ENCODE data around the gene PPM1J.

Gene PPM1J

DNA sequence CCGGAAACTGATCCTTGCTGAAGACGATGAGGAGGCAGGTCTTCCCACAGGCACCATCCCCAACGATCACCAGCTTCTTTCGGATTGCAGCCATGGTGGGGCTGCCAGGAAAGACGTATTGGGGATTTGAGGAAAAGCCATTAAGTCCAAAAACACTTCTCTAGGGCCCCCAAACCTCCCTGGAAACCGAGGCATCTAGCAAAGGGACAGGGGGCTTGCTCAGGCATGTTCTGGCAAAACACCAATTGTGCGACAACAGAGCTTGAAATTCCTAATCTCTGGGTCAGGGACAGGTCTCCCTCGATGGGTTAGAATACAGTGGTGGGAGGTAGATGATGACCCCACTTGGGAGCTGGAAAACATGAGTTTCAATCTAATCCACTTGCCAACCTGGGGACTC lies 11.4 kb downstream of the PPM1J start:
- DNase-seq = no peak

DNA sequence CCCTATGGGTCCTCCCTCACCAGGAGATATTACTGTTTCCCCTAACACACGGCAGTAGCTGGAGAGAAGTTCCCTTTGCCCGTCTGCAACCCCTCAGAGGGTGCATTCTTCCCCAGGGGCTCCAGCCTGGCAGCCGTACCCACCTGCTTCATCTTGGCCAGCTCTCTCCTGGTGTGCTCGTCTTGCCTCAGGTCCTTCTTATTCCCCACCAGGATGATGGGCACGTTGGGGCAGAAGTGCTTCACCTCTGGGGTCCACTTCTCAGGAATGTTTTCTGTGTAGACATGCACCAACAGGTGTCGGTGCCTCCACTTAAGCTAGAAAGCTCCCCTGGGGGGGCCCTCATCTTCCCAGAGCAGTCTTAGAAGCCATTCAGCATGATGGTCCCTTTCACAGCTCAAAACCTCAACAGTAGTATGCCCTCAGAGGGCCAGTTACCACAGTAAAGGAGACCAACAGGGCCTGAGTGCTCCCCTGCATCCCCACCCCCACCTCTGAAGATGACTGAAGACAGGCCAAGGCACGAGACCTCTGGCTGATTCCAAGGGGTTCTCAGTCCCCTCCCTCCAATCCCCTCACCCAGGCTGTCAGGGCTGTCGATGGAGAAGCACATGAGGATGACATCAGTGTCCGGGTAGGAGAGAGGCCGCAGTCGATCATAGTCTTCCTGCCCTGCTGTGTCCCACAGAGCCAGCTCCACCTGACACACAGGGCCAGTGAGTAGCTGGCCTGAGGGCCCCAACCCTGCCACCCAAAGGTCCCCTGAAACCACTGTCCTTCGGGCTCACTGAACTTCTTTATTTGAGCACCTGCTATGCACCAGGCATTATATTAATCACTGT lies 12.5 kb downstream of the PPM1J start:
- DNase-seq = no peak

DNA sequence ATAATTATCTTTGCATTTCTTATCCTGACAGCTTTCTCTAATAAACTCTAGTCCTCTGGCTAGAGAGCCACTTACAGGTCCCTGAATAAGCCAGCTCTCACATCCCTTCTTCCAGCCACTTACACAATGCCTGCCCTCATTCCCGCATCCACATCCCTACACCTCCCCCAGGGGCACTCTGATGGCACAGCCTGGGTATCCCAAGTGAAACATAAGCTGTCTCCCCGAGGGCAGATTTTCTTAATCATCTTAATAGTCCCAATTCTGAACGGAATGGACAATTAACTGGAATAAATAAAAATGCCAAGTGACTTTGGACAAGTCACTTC lies 13.1 kb downstream of the PPM1J start:
- DNase-seq = no peak

DNA sequence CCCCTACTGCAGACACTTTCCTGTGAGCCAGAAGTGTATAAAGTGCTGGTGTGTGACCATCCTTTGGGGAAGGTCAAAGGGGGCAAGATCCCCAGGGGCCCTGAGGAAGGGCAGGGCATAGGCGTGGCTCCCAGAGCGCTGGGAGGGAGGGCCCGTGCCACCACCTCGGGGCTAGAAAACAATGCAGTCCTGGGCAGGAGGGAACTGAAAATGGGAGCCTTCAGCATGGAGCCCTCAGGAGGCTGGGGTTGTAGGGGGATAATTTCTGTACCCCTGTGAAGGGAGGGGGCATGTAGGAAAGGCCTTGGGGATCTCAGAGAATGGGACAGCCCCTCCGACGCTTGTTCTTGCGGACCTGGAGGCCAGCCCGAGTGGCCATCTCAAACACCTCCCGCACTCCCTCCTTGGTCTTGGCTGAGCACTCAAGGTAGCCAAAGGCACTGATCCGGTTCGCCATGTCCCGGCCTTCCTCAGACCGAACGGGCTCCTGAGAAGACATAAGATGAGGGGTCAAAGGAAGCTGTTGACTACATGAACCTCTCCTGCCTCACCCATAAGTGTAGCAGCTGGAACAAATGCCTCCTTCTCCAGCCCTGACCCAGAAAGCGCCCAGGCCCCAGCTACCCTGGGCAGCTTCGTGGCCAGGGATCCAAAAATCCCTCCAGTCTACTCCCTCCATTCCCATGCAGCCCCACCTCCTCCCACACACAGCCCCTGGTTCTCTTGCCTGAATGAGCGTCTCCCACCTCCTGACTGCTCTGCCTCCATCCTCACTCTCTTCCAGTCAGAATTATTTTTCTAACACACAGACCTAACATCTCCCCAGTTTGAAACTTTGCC lies 13.7 kb downstream of the PPM1J start:
- no peak for DNase-seq

DNA sequence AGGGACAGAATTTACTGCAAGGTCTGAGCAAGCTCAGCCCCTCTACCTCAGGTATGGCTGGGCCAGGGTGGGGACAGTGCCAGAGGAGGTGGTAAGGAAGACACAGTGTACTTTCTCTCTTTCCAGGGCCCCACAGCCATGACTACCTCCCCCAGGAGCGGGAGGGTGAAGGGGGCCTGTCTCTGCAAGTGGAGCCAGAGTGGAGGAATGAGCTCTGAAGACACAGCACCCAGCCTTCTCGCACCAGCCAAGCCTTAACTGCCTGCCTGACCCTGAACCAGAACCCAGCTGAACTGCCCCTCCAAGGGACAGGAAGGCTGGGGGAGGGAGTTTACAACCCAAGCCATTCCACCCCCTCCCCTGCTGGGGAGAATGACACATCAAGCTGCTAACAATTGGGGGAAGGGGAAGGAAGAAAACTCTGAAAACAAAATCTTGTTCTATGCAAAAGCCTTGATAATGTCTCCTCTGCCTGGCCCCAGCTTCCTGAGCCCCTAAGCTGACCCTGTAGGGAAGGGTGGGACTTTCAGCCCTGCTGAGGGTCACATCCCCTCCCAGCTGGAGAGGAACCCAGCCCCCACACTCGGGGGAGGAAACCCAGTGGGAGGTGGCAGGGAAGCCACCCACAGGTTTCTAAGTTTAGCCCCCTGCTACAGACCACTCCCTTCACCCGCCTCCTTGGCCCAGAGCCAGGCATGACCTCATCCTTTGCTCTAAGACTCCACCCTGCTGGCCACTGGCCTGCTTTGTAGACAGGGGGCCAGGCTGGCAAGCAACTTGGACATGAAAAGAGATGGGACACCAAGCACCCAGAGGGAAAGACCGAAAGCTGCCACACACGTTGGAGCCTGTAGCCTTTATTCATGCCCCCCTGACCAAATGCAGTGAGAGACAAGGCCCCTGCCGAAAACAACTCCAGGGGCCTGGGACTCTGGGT lies 14.6 kb downstream of the PPM1J start:
- DNase-seq = no peak

DNA sequence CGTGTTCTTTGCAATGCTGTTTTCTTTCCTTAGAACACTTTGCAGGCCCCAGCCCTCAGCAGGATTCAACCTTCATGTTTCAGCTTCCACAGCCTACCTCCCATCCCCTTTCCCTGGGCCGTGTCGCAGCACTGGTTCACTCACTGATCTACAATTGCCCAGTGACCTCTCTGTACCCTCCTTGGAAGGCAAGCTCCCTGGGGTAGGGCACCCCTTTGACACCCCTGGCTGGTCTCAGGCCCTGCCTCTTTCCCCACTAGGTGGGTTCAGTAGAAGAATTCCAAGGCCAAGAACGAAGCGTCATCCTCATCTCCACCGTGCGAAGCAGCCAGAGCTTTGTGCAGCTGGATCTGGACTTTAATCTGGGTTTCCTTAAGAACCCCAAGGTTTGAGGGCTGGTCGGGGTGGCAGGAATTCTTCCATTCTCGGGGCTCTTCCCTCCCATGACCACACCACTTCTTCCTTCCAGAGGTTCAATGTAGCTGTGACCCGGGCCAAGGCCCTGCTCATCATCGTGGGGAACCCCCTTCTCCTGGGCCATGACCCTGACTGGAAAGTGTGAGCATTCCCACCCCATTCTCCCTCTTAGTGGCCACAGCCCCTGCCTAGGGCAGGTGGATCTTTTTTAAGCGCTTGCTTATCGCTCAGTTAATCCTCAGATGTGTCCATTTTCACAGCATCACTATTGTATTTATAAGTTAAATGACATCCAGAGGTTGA lies 15.5 kb downstream of the PPM1J start:
- DNase-seq = no peak

DNA sequence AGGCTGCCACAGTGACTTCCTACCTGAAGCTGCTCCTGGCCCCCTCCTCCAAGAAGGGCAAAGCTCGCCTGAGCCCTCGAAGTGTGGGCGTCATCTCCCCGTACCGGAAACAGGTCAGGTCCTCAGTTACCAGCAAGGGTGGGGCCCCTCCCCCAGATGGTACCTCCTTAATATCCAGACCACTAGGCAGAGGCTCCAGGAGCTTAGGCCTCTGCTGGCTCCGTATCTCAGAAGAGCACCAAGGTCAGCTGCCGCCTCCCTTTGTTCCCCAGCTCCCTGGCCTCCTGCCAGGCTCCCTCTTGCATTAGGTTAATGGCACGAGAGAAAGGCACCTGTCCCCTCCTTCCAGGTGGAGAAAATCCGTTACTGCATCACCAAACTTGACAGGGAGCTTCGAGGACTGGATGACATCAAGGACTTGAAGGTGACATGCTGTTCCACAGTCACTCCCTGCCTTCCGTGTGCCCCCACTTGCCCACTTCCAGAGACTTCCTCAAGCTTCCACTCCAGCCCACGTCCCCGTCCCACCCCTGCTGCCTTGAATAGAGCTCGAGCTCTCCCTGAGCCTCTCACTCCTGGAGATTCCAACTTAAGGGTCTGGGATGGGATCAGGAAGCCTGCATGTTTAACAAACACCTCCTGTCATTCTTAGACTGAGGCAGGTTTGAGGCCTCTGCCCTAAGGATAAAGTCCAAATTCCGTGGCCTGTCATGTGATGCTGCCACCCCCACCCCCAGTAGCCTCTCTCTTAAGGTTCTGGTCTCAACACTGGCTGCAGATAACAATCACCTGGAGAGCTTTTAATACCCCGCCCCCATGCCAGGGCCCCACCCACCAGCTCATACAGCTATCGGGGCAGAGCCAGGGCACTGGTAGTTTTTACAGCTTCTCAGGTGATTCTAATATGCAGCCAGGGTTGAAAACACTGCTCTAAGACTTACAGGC lies 16.5 kb downstream of the PPM1J start:
- DNase-seq = no peak

DNA sequence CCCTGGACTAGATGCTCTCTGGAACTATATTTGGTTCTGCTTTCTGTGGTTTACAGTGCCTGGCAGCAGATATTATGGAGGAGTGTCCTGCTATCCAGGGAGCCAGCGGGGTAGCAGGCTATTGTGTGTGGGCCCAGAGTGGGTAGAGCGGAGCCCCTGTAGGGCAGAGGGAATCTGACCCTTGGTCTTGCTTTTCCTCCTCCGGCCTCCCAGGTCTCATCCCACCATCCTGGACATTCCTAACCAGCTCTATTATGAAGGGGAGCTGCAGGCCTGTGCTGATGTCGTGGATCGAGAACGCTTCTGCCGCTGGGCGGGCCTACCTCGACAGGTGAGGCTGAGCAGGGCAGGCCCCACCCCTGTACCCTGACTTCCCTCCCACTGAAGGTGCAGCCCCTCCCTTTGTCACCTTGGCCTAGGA lies 17.3 kb downstream of the PPM1J start:
- DNase-seq = no peak

DNA sequence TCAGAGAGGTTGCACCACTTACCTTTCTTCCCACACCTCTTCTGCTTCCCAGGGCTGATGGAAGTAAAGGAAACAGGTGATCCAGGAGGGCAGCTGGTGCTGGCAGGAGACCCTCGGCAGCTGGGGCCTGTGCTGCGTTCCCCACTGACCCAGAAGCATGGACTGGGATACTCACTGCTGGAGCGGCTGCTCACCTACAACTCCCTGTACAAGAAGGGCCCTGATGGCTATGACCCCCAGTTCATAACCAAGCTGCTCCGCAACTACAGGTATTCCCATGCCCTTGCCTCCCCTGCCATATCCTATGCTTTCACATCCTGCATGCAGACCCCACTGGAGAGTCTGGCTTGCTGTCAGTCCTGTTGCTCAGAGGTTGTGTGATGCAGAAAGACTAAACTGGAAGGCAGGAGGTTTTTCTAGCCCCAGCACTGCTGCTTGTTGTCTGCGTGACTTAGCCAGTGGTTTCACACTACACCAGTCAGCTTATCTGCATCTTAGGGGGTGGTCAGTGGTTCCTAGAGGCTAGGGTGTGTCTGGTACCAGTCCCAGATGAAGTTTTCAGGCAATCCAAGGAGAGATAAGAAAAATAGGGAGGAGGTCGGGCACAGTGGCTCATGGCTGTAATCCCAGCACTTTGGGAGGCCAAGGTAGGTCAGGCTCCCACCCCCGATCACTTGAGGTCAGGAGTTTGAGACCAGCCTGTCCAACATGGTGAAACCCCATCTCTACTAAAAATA lies 18.4 kb downstream of the PPM1J start:
- DNase-seq = no peak

DNA sequence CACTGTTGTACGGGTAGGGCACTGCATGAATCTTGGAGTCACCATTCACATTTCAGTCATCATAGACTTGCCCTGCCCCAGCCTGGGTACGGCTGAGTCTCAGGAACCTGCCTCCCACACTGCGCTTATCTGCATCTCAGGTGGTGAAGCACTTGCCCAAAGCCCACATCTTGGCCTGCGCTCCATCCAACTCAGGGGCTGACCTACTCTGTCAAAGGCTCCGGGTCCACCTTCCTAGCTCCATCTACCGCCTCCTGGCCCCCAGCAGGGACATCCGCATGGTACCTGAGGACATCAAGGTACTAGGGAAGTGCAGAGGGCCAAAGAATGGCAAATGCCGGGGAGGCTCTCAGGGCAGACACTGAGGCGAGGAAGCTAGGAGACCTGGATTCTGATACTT lies 19.9 kb downstream of the PPM1J start:
- DNase-seq = no peak

DNA sequence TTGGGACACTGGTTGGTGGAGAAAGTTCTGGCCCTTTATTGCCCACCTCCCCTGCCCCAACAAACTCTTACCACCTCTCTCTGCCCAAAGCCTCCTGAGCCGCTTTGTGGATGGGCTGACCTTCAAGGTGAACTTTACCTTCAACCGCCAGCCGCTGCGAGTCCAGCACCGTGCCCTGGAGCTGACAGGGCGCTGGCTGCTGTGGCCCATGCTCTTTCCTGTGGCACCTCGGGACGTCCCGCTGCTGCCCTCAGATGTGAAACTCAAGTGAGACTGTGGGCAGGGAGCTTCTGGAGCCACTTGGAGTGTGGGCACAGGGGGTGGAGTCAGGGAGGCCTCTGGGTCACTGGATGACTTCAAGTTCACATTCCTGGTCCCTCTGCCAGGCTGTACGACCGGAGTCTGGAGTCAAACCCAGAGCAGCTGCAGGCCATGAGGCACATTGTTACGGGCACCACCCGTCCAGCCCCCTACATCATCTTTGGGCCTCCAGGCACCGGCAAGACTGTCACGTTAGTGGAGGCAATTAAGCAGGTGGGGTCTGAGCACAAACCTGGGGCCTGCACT lies 20.7 kb downstream of the PPM1J start:
- DNase-seq = no peak

DNA sequence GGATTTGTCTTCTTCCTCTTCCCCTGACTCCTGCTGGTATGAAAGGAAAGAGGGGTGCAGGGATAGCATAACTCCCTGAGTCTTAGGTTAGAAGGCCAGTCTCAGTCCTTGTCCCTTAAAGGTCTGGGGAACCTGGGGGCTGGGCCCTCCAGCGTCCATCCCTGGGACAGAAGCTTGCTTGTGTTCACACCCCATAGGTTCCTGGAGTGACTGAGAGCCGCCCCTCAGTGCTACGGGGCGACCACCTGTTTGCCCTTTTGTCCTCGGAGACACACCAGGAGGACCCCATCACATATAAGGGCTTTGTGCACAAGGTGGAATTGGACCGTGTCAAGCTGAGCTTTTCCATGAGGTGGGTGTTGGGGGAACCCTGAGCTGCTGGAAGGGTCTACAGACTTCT lies 21.3 kb downstream of the PPM1J start:
- no peak for DNase-seq

DNA sequence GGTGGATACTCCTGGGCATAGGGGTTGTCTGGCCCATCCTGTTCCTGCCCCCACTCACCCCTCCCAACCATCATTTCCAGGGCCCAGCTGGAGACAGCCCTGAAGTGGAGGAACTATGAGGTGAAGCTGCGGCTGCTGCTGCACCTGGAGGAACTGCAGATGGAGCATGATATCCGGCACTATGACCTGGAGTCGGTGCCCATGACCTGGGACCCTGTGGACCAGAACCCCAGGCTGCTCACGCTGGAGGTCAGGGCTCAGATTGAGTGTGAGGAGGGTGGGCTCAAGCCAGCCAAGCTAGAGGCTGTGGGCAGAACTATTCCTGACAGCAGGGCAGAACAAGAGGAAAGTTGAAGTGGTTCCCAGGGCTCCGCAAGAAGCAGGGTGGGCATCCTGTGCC lies 22.5 kb downstream of the PPM1J start:
- DNase-seq = no peak

DNA sequence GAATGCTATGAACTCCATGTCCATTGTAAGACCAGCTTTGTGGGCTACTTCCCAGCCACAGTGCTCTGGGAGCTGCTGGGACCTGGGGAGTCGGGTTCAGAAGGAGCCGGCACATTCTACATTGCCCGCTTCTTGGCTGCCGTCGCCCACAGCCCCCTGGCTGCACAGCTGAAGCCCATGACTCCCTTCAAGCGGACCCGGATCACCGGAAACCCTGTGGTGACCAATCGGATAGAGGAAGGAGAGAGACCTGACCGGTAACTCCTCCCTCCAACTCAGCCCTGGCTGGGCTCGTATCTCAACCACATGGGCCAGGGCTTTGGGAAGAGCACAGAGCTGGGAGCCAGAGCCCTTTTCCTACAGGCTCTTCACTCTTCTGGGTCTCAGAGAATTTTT lies 25.3 kb downstream of the PPM1J start:
- DNase-seq = no peak

DNA sequence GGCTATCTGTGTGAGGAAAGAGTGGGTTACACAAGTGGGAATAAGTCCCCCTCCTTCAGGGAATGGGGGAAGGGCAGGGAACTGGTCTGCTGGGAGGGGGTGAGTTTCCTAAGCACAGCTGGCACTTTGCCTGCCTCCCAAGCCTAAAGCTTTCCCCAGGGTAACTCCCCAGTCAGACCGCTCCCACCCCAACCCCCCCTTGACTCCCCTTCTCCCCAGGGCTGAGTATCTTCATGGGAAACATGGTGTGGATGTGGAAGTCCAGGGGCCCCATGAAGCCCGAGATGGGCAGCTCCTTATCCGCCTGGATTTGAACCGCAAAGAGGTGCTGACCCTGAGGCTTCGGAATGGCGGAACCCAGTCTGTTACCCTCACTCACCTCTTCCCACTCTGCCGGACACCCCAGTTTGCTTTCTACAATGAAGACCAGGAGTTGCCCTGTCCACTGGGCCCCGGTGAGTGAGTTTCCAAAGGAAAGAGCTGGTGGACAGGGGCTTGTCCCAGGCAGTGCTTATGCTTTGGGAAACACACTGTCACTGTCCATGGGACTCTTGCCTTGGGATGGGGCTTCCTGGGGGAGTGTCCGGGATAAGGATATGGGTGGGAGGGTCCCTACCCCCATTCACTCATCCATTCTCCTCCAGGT lies 25.8 kb downstream of the PPM1J start:
- DNase-seq = no peak

DNA sequence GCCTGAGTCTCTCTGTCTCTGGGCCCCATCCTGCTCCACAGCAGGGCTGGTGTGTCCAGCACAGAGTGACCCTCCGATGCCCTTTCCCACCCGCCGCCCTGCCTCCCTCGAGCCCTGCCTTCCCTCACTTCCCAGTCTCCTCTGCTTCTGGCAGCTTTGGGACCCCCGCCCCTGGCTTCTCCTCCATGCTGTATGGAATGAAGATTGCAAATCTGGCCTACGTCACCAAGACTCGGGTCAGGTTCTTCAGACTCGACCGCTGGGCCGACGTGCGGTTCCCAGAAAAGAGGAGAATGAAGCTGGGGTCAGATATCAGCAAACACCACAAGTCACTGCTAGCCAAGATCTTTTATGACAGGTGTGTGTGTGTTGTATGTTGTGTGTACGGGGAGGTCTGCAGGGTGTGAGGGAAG lies 26.3 kb downstream of the PPM1J start:
- no peak for DNase-seq

DNA sequence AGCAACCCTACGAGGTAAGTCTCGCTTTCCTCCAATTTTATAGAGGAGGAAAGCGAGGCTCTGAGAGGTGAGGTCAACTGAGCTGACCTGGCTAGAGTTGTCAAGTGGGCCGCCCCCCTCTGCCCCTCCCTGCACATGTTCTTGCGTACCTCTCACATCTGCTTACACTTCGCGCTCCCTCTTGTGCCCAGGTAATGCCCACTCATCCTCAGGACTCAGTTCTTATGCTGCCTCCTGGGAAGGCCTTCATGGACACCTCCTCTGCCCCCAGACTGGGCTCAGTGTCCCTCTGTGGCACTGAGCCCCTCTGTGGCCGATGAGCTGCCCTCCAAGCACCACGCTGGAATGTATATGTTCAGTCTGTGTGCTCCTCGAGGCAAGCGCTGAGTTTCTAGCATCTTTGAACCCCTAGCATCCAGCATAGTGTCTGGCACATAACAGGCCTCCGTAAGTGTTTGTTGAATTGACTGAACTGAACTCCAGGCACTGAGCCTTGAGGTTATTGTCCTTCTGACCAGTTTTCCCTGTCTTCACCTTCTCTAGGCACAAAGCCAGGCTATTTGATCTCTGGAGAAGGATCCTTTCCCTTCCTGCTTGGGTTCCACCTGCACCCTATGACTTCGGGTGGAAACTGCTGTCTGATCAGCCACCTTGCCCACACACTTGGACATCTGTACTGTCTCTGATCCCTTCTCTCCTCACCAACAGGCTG lies 27.2 kb downstream of the PPM1J start:
- no peak for DNase-seq

DNA sequence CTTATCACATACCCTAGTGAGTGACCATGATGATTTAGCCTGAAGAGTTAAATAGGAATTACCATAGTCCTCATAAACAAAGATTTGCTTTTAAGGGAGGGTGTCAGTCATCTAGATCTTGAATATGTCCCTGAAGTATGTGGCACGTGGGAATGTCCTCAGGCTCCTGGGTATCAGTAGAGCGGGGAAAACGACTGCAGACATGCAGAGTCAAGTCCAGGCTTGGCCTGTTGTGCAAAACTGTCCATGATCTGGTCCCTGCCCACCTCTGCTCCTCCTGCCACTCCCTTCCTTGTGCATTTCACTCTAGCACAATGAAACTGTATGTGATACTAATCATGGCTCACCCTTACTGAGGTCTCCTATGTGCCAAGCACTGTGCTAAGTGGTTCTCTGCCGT lies 27.8 kb downstream of the PPM1J start:
- DNase-seq = no peak

DNA sequence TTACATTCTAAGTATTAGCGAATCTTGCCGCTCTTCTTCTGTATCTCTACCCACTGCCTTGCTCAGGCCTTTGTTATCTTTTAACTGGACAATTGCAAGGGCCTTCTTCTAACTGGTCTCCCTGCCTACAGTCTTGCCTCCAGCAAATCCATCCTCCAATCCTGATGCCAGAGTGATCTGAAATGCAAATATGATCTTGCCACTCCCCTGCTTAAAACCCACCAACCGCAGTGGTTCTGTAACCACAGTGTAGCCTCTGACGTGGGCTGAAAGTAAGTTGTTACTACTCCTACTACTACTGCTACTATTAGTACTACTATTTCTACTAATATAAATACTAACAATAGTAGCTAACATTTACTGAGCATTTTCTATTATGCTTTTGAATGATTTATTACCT lies 28.3 kb downstream of the PPM1J start:
- no peak for DNase-seq
